ENCODE data around the gene KIF5C.

The KIF5C gene

DNA sequence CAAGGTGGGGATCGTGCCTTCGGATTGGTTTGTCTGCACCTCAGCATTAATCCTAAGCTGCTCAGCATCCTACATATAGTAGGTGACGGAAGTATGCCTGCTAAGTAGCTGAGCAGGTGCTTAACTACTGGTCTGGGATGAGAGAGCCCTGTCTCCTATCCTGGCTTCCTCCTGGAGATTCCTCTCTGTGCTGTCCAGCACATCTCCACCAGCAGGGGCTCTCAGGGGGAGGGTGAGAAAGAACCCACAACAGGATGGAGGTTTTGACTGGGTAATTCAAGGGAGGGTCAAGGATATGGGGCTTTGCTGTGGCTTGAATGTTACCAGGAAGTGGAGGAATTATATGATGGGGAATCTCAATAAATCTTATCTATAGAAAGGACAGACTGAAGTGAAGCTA lies 45.4 kb upstream of the KIF5C start:
- Histone ChIP-seq H3K4me3 (replicated peaks; ENCODE audit: insufficient read depth, low read length) (no peak overlapping the region), H3K27me3 (ENCODE audit: insufficient read depth, poor library complexity, severe bottlenecking) (no peaks in the 10 kb centered on the region)
- TF ChIP-seq POLR2AphosphoS5 (IDR thresholded peaks at IDR 0.05; ENCODE audit: low read depth) = no peak
- TF ChIP-seq SPI1 (IDR thresholded peaks at IDR 0.05; ENCODE audit: borderline replicate concordance, low read depth) = no peak
- TF ChIP-seq GABPA (IDR thresholded peaks at IDR 0.05; ENCODE audit: low read depth) = no peak
- no peak for TF ChIP-seq CTCF (IDR thresholded peaks at IDR 0.05; ENCODE audit: insufficient read depth, low read length)
- TF ChIP-seq REST (IDR thresholded peaks at IDR 0.05; ENCODE audit: insufficient replicate concordance, low read depth) = no peak

GRCh38 chr2:148832637-148833036 lies 42.4 kb upstream of the KIF5C start:
- Histone ChIP-seq H3K27ac (replicated peaks) (no peak overlapping the region), H3K27me3 (ENCODE audit: insufficient read depth, poor library complexity, severe bottlenecking) (peaks cover 3% of the 10 kb centered on the region), H3K4me3 (replicated peaks; ENCODE audit: insufficient read depth, low read length) (no peak overlapping the region)
- no peak for TF ChIP-seq REST (IDR thresholded peaks at IDR 0.05; ENCODE audit: insufficient replicate concordance, low read depth)
- no peak for TF ChIP-seq CTCF (IDR thresholded peaks at IDR 0.05; ENCODE audit: insufficient read depth, low read length)
- TF ChIP-seq SPI1 (IDR thresholded peaks at IDR 0.05; ENCODE audit: borderline replicate concordance, low read depth) = no peak
- TF ChIP-seq GABPA (IDR thresholded peaks at IDR 0.05; ENCODE audit: low read depth) = no peak
- TF ChIP-seq POLR2AphosphoS5 (IDR thresholded peaks at IDR 0.05; ENCODE audit: low read depth) = no peak
- DNase-seq (ENCODE audit: low read depth in 1 of 2, low spot score in 1 of 2) = no peak

More for the DNA sequence above, 45.4 kb upstream of the KIF5C start:
- no peak overlapping the region for H3K27ac ChIP-seq (replicated peaks)
- no peak for DNase-seq (ENCODE audit: low read depth in 1 of 2, low spot score in 1 of 2)

DNA sequence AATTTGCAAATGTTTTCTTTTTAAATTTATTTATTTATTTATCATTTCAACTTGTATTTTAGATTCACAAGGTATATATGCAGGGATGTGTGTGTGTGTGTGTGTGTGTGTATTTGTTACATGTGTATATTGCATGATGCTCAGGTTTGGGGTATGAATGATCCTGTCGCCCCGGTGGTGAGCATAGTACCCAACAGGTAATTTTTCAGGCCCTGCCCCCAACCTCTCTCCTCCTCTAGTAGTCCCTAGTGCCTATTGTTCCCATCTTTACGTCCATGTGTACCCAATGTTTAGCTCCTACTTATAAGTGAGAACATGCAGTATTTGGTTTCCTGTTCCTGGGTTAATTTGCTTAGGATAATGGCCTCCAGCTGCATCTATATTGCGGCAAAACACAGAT lies 33.0 kb upstream of the KIF5C start:
- no peak overlapping the region for H3K4me3 ChIP-seq (replicated peaks; ENCODE audit: insufficient read depth, low read length)
- no peak overlapping the region for H3K27ac ChIP-seq (replicated peaks)
- TF ChIP-seq CTCF (IDR thresholded peaks at IDR 0.05; ENCODE audit: insufficient read depth, low read length) (no peak), POLR2AphosphoS5 (IDR thresholded peaks at IDR 0.05; ENCODE audit: low read depth) (no peak), SPI1 (IDR thresholded peaks at IDR 0.05; ENCODE audit: borderline replicate concordance, low read depth) (no peak), GABPA (IDR thresholded peaks at IDR 0.05; ENCODE audit: low read depth) (no peak), REST (IDR thresholded peaks at IDR 0.05; ENCODE audit: insufficient replicate concordance, low read depth) (no peak)
- peaks cover 3% of the 10 kb centered on the region for H3K27me3 ChIP-seq (ENCODE audit: insufficient read depth, poor library complexity, severe bottlenecking)
- no peak for DNase-seq (ENCODE audit: low read depth in 1 of 2, low spot score in 1 of 2)
